ENCODE results near the gene UEVLD. TPM values are rescaled to one million over a fixed set of nuclear protein-coding genes. Genes with fewer than 3 reads are reported as not detected.

The UEVLD gene
- total RNA-seq, 1 donor from 2014 or later, result 24.5 TPM

- TF ChIP-seq CTCF (IDR thresholded peaks at IDR 0.05), result no peak
- no peak overlapping the region for H3K4me3 Mint-ChIP-seq (ENCODE audit: unreplicated experiment)
- H3K9me3 Mint-ChIP-seq (ENCODE audit: unreplicated experiment), result no peaks in the 10 kb centered on the region
- H3K27ac Mint-ChIP-seq (ENCODE audit: unreplicated experiment), result no peak overlapping the region
- H3K27me3 Mint-ChIP-seq (ENCODE audit: unreplicated experiment), result no peaks in the 10 kb centered on the region
- no peaks in the 10 kb centered on the region for H3K36me3 Mint-ChIP-seq (ENCODE audit: unreplicated experiment)
- H3K4me1 Mint-ChIP-seq (ENCODE audit: unreplicated experiment), result no peaks in the 10 kb centered on the region
- no peak for DNase-seq (ENCODE audit: extremely low spot score, unreplicated experiment)
These were observed 35.6 kb upstream of the UEVLD start for GRCh38 chr11:18624161-18624560.

- no peaks in the 10 kb centered on the region for H3K9me3 Mint-ChIP-seq (ENCODE audit: unreplicated experiment)
- DNase-seq (ENCODE audit: extremely low spot score, unreplicated experiment), result no peak
- H3K36me3 Mint-ChIP-seq (ENCODE audit: unreplicated experiment), result no peaks in the 10 kb centered on the region
- H3K27ac Mint-ChIP-seq (ENCODE audit: unreplicated experiment), result no peak overlapping the region
- H3K4me1 Mint-ChIP-seq (ENCODE audit: unreplicated experiment), result peaks cover 4% of the 10 kb centered on the region
- no peaks in the 10 kb centered on the region for H3K27me3 Mint-ChIP-seq (ENCODE audit: unreplicated experiment)
- no peak for TF ChIP-seq CTCF (IDR thresholded peaks at IDR 0.05)
- H3K4me3 Mint-ChIP-seq (ENCODE audit: unreplicated experiment), result no peak overlapping the region
These were observed 35.2 kb upstream of the UEVLD start for GRCh38 chr11:18623707-18624106.

GRCh38 chr11:18618342-18619025 lies 29.9 kb upstream of the UEVLD start:
- no peak overlapping the region for H3K4me3 Mint-ChIP-seq (ENCODE audit: unreplicated experiment)
- peaks cover 22% of the 10 kb centered on the region for H3K36me3 Mint-ChIP-seq (ENCODE audit: unreplicated experiment)
- DNase-seq (ENCODE audit: extremely low spot score, unreplicated experiment), result no peak
- H3K9me3 Mint-ChIP-seq (ENCODE audit: unreplicated experiment), result no peaks in the 10 kb centered on the region
- H3K4me1 Mint-ChIP-seq (ENCODE audit: unreplicated experiment), result peaks cover 20% of the 10 kb centered on the region
- no peak for TF ChIP-seq CTCF (IDR thresholded peaks at IDR 0.05)
- H3K27me3 Mint-ChIP-seq (ENCODE audit: unreplicated experiment), result no peaks in the 10 kb centered on the region
- H3K27ac Mint-ChIP-seq (ENCODE audit: unreplicated experiment), result peak overlapping the region; percentile 79

GRCh38 chr11:18617688-18618341 lies 29.3 kb upstream of the UEVLD start:
- Mint-ChIP-seq H3K36me3 (ENCODE audit: unreplicated experiment) (peaks cover 28% of the 10 kb centered on the region), H3K9me3 (ENCODE audit: unreplicated experiment) (no peaks in the 10 kb centered on the region), H3K27me3 (ENCODE audit: unreplicated experiment) (no peaks in the 10 kb centered on the region), H3K27ac (ENCODE audit: unreplicated experiment) (peak overlapping the region; percentile 79), H3K4me1 (ENCODE audit: unreplicated experiment) (peaks cover 20% of the 10 kb centered on the region), H3K4me3 (ENCODE audit: unreplicated experiment) (no peak overlapping the region)
- no peak for TF ChIP-seq CTCF (IDR thresholded peaks at IDR 0.05)
- no peak for DNase-seq (ENCODE audit: extremely low spot score, unreplicated experiment)

GRCh38 chr11:18615628-18616392 lies 27.3 kb upstream of the UEVLD start:
- no peak for DNase-seq (ENCODE audit: extremely low spot score, unreplicated experiment)

More at GRCh38 chr11:18615628-18616392, 27.3 kb upstream of the UEVLD start:
- H3K27ac Mint-ChIP-seq (ENCODE audit: unreplicated experiment), result peak overlapping the region; percentile 11
- H3K27me3 Mint-ChIP-seq (ENCODE audit: unreplicated experiment), result no peaks in the 10 kb centered on the region
- no peak overlapping the region for H3K4me3 Mint-ChIP-seq (ENCODE audit: unreplicated experiment)
- TF ChIP-seq CTCF (IDR thresholded peaks at IDR 0.05), result no peak
- no peaks in the 10 kb centered on the region for H3K9me3 Mint-ChIP-seq (ENCODE audit: unreplicated experiment)
- peaks cover 20% of the 10 kb centered on the region for H3K4me1 Mint-ChIP-seq (ENCODE audit: unreplicated experiment)
- H3K36me3 Mint-ChIP-seq (ENCODE audit: unreplicated experiment), result peaks cover 31% of the 10 kb centered on the region
